Glutamatergic neuron (in vitro differentiated cells): ENCODE results near the gene ADAP1. TPM values are rescaled to one million over a fixed set of nuclear protein-coding genes. Genes with fewer than 3 reads are reported as not detected.

Experiments
- DNase-seq: peaks from one replicate; pipeline ENCODE4 v3.0.0; 2022
- H3K27ac Mint-ChIP-seq: one replicate; pipeline ENCODE4 v1.8.0; 2020; ENCODE audit warnings: mild to moderate bottlenecking, mixed read lengths, inconsistent platforms; ENCODE audit not compliant: unreplicated experiment
- H3K27me3 Mint-ChIP-seq: one replicate; pipeline ENCODE4 v1.8.0; 2020; ENCODE audit warnings: mild to moderate bottlenecking, moderate library complexity, mixed read lengths, inconsistent platforms; ENCODE audit not compliant: unreplicated experiment
- H3K36me3 Mint-ChIP-seq: one replicate; pipeline ENCODE4 v1.8.0; 2020; ENCODE audit warnings: mild to moderate bottlenecking, mixed read lengths, inconsistent platforms; ENCODE audit not compliant: unreplicated experiment
- H3K4me1 Mint-ChIP-seq: one replicate; pipeline ENCODE4 v1.8.0; 2020; ENCODE audit warnings: mild to moderate bottlenecking, low read depth, mixed read lengths, inconsistent platforms; ENCODE audit not compliant: unreplicated experiment
- H3K4me3 Mint-ChIP-seq: one replicate; pipeline ENCODE4 v1.8.0; 2020; ENCODE audit warnings: mild to moderate bottlenecking, mixed read lengths, inconsistent platforms; ENCODE audit not compliant: unreplicated experiment
- H3K9me3 Mint-ChIP-seq: one replicate; pipeline ENCODE4 v1.8.0; 2020; ENCODE audit warnings: mild to moderate bottlenecking, moderate library complexity, mixed read lengths, inconsistent platforms; ENCODE audit not compliant: unreplicated experiment
- total RNA-seq: library from RNA; stranded (reverse); fragmentation: NEBNext Ultra II Directional; extraction: Animal tissue kit (Norgen Biotek cat#: 25700); gene quantifications from one replicate; pipeline ENCODE4 v1.2.1, GENCODE V29; 2021; ENCODE audit not compliant: unreplicated experiment
- TF ChIP-seq, protein P1 (sequence below): fragments of 200-600 bp; sonication (generic); IDR thresholded peaks from one replicate; pipeline ENCODE4 v1.5.0; 2021; ENCODE audit not compliant: partially characterized antibody, unreplicated experiment

ADAP1 gene
- total RNA-seq, 1 donor from 2014 or later = 61.1 TPM

DNA sequence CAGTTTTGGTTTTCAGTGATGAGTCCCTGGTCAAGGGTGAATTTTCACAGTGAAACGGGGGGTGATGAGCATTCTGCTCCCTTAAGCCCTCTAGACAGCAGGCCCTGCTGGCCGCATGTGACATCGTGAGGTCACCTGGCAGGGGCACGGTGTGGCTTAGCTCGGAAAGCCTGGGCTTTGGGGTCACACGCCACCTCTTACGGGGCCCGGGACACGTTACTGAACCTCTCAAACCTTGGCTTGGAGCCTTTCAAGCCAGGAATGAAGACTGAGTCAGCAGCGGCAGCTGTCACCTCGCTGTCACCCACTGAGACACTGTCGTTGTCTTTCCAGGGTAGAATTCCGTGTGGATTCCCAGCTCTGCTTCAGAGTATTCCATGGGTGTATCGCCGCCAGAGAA lies 74.0 kb downstream of the ADAP1 start:
- TF ChIP-seq, protein P1, sequence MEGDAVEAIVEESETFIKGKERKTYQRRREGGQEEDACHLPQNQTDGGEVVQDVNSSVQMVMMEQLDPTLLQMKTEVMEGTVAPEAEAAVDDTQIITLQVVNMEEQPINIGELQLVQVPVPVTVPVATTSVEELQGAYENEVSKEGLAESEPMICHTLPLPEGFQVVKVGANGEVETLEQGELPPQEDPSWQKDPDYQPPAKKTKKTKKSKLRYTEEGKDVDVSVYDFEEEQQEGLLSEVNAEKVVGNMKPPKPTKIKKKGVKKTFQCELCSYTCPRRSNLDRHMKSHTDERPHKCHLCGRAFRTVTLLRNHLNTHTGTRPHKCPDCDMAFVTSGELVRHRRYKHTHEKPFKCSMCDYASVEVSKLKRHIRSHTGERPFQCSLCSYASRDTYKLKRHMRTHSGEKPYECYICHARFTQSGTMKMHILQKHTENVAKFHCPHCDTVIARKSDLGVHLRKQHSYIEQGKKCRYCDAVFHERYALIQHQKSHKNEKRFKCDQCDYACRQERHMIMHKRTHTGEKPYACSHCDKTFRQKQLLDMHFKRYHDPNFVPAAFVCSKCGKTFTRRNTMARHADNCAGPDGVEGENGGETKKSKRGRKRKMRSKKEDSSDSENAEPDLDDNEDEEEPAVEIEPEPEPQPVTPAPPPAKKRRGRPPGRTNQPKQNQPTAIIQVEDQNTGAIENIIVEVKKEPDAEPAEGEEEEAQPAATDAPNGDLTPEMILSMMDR = no peak
- Mint-ChIP-seq H3K4me3 (peak overlapping the region; percentile 22), H3K27ac (no peak overlapping the region)

DNA sequence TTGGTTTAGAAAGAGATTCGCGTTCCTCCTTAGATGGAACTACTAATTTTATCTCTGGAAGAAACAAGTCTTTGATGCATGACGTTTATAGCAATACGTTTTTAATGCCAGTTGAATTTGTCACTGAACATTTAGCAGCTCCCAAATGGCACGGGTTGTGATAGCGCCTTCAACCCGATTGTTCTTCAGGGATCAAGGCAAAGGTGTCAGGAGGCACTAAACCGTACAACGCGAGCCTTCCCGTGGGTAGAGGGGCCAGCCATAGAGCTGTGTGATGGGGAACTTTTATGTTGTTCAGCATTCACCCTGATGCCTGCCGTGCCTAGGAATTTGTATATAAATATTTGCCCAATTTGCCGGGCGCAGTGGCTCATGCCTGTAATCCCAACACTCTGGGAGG lies 74.8 kb downstream of the ADAP1 start:
- TF ChIP-seq, protein P1 = no peak
- Mint-ChIP-seq H3K36me3 (peaks cover 4% of the 10 kb centered on the region), H3K4me1 (peaks cover 17% of the 10 kb centered on the region), H3K9me3 (peaks cover 5% of the 10 kb centered on the region), H3K27me3 (peaks cover 10% of the 10 kb centered on the region), H3K4me3 (no peak overlapping the region), H3K27ac (no peak overlapping the region)
- DNase-seq = no peak

More for the DNA sequence above, 74.0 kb downstream of the ADAP1 start:
- Mint-ChIP-seq H3K36me3 (peaks cover 4% of the 10 kb centered on the region), H3K27me3 (peaks cover 3% of the 10 kb centered on the region), H3K9me3 (peaks cover 5% of the 10 kb centered on the region), H3K4me1 (peaks cover 21% of the 10 kb centered on the region)
- no peak for DNase-seq

DNA sequence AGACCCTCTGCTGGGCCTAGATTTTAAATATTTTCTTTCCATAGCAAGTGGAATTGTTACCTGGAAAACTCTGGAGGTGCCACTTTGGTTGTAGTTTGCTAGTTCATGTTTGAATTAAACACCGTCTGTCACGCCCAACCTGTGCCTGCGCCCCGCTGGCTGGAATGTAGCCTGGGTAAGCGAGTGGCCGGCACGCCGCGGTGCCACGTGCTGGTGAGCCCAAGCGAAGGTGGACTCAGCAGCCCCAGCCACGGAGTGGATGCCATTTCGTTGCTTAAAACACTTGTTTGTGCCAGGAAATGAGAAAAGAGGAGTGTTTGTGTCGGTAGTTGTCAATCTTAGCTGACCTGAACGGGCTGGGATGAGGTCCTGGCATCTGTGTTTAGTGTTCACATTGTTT lies 75.4 kb downstream of the ADAP1 start:
- Mint-ChIP-seq H3K27me3 (peaks cover 11% of the 10 kb centered on the region), H3K4me3 (peak overlapping the region; percentile 57), H3K36me3 (peaks cover 4% of the 10 kb centered on the region), H3K4me1 (peaks cover 16% of the 10 kb centered on the region), H3K9me3 (peaks cover 5% of the 10 kb centered on the region), H3K27ac (no peak overlapping the region)
- DNase-seq = no peak
- TF ChIP-seq, protein P1 = no peak

DNA sequence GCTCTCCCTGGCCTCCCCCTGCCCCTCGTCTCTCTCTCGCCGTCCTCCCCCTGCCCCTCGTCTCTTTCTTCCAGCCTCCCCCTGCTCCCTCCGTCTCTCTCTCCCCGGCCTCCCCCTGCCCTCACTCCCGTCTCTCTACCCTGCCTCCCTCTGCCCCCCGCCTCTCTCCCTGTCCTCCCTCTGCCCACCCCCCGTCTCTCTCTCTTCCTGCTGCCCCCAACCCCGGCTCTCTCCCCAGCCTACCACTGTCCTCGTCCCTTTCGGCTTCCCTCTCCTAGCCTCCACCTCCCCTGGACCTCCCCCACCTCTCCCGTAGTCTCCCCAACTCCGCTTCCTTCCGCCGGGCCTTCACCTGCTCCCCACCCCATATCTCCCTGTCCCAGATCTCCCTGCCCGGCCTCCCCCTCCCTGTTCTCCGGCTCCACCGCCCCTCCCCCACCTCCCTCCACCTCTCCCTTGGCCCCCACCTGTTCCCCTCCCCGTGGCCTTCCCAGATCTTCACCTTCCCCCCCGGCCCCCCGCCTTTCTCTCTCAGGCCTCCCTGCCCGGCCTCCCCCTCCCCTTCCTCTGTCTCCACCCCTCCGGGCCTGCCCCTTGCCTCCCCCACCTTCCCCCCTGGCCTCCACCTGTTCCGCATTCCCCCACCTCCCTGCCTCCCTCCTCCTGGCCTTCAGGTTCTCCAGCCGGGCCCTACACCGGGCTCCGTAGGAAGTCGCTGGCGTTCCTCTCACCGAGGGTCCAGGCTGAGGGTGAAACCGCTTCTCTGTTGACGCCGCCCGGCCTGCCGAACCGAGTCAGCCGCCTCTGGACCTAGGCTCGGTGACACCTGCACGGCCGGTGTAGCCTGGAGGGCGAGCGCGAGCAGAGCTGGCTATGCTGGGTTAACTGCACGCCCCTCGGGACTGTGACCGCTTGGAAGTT lies 76.9 kb downstream of the ADAP1 start:
- TF ChIP-seq, protein P1 = no peak
- Mint-ChIP-seq H3K27me3 (peaks cover 14% of the 10 kb centered on the region), H3K4me1 (peaks cover 24% of the 10 kb centered on the region), H3K27ac (peak overlapping the region; percentile 90), H3K36me3 (peaks cover 9% of the 10 kb centered on the region), H3K4me3 (peak overlapping the region; percentile 91), H3K9me3 (peaks cover 9% of the 10 kb centered on the region)
- DNase-seq = peak; percentile 56

DNA sequence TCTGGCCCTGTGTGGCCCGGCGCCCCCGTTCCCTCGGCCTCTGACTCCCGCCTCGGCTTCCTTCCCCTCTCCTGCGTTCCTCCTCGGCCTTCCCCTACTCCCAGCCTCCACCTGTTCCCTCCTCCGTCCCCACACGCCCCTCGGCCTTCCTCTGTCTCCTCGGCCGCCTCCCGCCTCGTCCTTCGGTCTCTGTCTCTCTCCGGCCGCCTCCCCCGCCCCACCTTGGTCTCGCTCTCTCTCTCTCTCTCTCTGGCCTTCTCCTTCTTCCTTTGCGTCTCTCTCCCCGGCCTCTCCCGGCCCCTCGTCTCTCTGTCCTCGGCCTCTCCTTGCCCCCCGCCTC lies 77.5 kb downstream of the ADAP1 start:
- H3K36me3 Mint-ChIP-seq = peaks cover 8% of the 10 kb centered on the region
- H3K9me3 Mint-ChIP-seq = peaks cover 8% of the 10 kb centered on the region
- no peak for DNase-seq
- H3K27ac Mint-ChIP-seq = peak overlapping the region; percentile 90
- TF ChIP-seq, protein P1 = no peak
- peaks cover 17% of the 10 kb centered on the region for H3K27me3 Mint-ChIP-seq
- peaks cover 26% of the 10 kb centered on the region for H3K4me1 Mint-ChIP-seq
- peak overlapping the region; percentile 91 for H3K4me3 Mint-ChIP-seq
